NK-92 (cell line): ENCODE data around the gene UMAD1.
"Not testable (repeated sequence)": the region's sequence is repeated elsewhere in the genome, so short reads cannot be mapped to it uniquely, and the experiment has no call there.

Source experiments
- DNase-seq: peaks from one replicate; lab custom pipeline; 2025; ENCODE audit not compliant: unreplicated experiment; lab: John Stamatoyannopoulos, UW

UMAD1 gene

DNA sequence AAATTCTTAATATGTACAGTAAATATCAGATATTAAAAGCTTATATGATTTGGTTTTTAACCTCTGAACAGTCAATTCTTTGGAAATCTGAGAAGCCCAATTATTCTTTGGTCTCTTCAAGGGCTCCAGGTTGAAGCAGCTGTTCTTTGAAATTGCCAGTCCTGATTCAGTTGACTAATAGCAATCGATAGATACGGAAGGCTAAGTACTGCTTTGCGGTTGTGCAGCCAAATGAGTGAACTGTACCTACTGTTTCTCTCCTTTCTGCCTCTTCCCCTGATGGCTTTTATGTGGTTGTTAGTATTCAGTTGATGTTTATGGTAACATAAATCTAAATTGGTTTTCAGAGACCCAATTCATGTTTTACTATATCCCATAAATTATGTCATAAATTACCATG is 181.0 kb downstream of the UMAD1 start:
- no peak for DNase-seq

- DNase-seq: not testable (repeated sequence)
Measured at GRCh38 chr7:7825294-7825693, 184.7 kb downstream of the UMAD1 start.

GRCh38 chr7:7829667-7830066 is 189.1 kb downstream of the UMAD1 start:
- no peak for DNase-seq

DNA sequence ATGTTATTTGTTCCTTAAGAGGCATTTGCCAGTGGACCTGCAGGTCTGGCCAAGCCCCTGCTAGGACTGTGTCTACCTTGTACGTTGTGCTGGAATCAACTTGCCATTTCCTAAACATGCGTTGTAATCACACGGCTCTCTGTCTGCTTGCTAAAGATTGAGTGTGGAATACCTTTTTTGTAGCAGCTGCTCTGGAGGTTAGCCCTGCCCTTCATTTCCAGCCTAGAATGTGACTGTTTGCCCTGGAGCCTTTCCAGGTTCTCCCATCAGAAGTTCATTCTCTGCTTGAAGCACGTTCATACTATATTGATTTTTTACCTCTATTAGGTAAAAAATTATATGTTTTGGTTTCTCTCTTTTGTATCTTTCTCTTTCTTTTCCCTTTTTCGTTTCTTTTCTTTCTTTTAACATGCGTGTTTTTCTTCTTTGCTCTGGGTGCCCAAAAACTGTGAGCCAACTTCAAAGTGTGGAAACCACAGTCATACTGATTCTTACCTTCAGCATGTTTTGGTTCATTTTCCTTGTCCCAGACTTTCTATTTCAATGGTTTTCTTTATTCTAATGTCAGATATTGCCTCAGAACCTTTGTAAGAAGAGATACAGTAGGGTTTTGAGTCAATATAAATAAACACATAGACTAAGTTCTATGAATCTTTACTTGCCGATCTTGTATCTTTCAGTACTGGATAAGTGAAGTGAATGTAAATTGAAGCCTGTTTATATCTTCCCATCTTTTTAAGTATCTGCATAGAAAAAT is 189.7 kb downstream of the UMAD1 start:
- no peak for DNase-seq

- no peak for DNase-seq
Measured at GRCh38 chr7:7832518-7832917, 192.0 kb downstream of the UMAD1 start.

DNA sequence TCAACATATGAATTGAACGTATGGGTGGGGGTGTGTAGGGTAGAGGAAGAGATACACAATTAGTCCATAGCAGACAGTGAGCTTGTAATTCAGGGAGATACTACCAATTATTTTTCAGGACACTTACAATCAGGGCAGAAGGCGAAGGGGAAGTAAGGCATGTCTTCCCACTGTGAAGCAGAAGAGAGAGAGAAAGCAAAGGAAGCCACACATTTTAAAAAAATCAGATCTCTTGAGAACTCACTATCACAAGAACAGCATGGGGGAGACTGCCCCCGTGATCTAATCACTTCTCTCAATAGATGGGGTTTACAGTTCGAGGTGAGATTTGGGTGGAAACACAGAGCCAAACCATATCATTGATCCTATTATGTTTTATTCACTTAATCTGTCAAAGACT is 194.2 kb downstream of the UMAD1 start:
- no peak for DNase-seq

GRCh38 chr7:7841027-7841426 is 200.5 kb downstream of the UMAD1 start:
- no peak for DNase-seq

DNA sequence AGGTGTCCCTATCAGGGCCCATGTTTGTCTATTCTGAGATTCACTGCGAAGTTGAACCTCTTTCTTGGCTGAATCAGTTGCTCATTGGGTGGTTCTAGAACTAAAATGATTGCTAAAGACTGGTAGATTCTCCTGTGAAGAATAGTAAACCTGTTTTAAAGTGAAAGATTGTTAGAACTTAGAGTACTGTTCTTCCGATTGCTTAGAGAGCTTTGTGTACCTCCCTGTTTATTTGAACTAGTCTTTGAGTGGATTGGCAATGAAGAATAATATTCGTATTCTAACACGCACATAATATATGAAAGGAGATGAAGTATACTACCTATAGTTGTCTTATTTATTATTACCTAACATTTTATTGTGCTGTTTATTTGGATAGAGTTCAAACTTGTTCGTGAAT is 202.7 kb downstream of the UMAD1 start:
- DNase-seq: no peak

GRCh38 chr7:7843972-7844371 is 203.4 kb downstream of the UMAD1 start:
- DNase-seq: no peak

- DNase-seq: no peak
Measured at GRCh38 chr7:7848246-7848645, 207.7 kb downstream of the UMAD1 start.

GRCh38 chr7:7848892-7849291 is 208.3 kb downstream of the UMAD1 start:
- DNase-seq: no peak

GRCh38 chr7:7850150-7850549 is 209.6 kb downstream of the UMAD1 start:
- no peak for DNase-seq

DNA sequence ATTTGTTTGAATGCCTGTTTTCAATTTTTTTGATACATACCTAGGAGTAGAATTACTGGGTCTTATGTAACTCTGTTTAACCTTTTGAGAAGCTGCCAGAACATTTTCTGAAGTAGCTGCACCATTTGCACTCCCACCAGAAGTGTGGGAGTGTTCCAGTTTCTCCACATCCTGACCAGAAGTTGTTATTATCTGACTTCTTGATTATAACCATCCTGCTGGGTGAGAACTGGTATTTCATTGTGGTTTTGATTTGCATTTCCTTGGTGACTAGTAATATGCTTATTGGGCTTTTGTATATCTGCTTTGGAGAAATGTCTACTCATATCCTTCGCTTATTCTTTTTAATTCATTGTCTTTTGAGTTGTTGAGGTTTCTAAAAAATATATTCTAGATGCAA is 210.8 kb downstream of the UMAD1 start:
- no peak for DNase-seq

GRCh38 chr7:7851991-7852390 is 211.4 kb downstream of the UMAD1 start:
- no peak for DNase-seq

- DNase-seq: no peak
Measured at GRCh38 chr7:7857143-7857583, 216.6 kb downstream of the UMAD1 start.

DNA sequence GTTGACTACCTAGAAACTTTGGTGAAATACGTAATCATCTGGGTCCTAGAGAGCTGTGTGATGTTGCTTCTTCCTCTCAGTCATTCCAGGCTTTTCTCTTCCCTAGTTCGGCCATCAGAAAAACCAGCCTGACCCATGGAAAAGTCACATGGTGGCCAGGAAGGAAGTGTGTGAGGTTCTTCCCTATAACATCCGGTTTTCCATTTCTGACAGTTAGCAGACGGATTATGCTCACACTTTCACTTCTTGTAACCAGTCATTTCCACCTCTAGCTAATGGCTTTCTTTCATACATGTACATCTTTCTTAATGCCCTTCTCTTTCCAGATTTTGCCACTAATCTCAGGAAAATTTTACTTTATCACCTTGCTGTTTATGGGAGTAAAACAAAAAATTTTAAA is 218.0 kb downstream of the UMAD1 start:
- no peak for DNase-seq

- DNase-seq: no peak
Measured at GRCh38 chr7:7859411-7859810, 218.9 kb downstream of the UMAD1 start.

DNA sequence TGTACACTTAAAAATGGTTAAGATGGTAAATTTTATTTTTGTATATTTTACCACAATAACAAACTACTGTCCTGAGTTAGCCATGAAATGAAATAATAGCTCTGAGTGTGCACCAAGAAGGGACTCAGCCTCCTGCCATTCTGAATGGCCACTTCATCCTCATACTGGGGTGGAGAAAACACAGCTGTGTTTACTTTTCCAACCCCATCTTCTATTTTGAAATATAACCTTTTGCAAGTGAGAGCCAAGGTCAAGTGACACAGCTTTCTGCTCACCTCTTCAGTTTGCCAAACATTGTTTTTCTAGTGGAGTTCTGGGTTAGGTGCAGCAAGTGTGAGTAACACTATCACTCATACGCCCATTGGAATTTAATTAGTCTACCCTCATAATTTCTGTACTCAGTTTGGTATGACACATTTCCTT is 220.7 kb downstream of the UMAD1 start:
- DNase-seq: no peak

- no peak for DNase-seq
Measured at GRCh38 chr7:7862393-7862792, 221.8 kb downstream of the UMAD1 start.

DNA sequence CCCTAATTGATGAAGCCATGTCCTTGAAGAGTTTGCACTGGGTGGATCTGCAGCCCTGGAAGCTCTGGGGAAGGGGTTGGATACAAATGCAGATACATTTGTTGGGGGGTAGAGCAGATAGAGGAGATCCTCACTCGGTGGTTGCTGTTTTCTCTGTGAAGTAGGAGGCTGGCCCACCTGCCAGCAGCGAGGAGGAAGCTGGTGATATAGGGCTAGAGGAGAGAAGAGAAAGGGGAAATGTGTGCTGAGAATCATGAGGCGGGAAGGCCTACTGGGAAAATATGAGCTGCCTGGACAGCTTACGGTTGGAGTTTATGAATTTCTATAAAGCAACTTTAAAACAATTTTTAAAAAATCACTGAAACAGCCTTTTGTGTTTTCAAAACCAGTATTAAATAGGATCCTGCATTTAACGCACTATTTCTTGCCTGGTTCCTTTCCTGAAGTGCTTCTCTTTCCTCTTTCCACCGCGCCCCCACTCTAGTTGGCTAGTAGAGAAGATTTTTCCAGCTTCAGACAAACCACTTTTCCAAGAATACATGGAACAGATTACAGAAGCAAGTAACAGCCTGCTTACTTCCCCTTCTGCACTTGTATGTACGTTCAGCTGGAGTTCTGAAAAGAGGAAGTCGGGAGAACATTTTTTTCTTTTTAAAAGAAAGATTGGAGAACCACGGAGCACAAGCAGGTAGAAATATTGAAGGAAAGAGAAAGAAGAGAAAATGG is 227.5 kb downstream of the UMAD1 start:
- DNase-seq: no peak

- no peak for DNase-seq
Measured at GRCh38 chr7:7868572-7868899, 228.0 kb downstream of the UMAD1 start.

GRCh38 chr7:7869036-7869435 is 228.5 kb downstream of the UMAD1 start:
- no peak for DNase-seq

GRCh38 chr7:7869651-7870050 is 229.1 kb downstream of the UMAD1 start:
- DNase-seq: no peak
